NCI-H1436 treated with DMSO at 0.1 percent for 48 hours (cell line): ENCODE data around the gene PHC2.
"Not testable (repeated sequence)": the region's sequence is repeated elsewhere in the genome, so short reads cannot be mapped to it uniquely, and the experiment has no call there.

Experiments
- DNase-seq: peaks from one replicate; lab custom pipeline; 2025; lab: John Stamatoyannopoulos, UW

The PHC2 gene

DNA sequence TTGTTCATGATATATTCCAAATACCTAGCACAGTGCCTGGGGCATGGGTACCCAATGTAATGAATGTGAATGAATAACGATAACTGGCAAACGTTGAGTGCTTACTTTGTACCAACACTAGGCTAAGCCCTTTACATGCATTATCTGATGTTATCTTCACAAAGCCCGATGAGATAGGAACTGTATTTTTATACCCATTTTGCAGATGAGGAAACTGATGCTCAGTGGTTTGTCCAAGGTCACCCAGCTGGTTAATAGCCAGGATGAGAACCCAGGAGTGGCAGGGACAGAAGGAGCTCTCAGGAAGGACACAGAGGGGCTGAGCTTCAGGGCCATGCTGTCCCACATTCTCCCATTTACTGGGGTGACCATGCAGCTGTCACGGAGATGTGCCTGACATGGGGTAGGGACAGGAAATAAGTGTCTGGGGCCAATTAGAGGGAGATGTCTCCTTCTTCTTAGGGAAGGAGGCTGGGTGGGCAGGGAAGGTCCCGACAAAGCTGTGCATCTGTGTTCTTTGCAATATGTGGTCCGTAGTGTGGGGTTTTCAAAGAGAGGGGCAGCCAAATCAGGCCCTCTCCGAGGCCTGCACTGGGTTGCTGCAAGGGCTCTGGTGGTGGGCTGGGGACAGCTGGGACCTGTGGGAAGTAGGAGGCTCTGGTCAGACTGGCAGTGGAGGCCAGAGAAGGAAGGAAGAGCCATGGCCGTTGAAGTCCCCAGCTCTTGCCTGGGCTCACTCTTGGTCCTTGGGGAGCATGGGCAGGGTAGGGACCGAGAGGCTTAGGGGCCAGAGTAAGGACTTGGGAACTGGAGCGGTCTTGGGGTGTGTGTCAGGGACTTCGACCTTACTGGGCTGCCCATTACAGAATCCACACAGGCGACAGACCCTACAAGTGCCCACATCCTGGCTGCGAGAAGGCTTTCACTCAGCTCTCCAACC, 136.6 kb downstream of the PHC2 start:
- no peak for DNase-seq

DNA sequence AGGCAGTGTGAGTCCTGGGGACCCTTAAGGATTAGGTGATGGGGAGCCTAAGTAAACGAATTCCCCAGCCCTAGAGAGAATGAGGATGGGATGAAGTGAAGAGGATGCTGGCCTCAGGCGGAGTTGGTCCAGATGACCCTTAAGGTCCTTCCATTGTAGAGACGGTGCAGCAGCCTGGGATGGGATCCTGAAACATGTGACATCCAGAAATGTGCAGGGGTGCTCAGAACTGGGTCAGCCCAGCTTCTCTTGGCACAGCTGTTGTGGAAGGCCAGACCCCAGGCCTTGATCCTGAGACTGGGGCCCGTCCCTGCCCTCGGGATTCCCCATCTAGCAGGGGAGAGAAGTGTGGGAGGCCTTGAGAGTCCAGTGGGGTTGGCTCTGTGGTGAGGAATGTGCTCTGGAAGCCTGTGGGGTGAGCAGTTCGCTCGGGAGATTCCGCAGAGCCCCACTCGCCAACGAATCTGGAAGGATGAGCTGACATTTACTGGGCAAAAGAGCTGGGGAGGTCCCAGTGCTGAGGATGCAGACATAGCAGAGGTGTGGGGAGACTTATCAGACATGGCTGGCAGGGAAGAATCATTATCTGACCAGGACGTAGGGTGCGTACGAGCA, 138.1 kb downstream of the PHC2 start:
- no peak for DNase-seq

DNA sequence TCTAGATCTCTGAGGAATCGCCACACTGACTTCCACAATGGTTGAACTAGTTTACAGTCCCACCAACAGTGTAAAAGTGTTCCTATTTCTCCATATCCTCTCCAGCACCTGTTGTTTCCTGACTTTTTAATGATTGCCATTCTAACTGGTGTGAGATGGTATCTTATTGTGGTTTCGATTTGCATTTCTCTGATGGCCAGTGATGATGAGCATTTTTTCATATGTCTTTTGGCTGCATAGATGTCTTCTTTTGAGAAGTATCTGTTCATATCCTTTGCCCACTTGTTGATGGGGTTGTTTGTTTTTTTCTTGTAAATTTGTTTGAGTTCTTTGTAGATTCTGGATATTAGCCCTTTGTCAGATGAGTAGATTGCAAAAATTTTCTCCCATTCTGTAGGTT, 140.3 kb downstream of the PHC2 start:
- DNase-seq = not testable (repeated sequence)

DNA sequence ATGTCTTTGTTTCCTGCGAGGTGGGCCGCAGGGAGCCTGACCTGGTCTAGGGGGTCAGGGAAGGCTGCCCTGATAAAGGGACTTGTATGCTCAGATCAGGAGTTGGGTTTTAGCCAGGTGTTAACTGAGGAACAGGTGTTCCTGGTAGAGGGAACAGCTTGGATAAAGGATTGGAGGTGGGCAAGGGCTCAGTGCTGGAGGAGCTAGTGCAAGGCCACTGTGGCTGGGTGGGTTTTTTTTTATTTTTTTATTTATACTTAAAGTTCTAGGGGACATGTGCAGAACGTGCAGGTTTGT, 141.1 kb downstream of the PHC2 start:
- no peak for DNase-seq

DNA sequence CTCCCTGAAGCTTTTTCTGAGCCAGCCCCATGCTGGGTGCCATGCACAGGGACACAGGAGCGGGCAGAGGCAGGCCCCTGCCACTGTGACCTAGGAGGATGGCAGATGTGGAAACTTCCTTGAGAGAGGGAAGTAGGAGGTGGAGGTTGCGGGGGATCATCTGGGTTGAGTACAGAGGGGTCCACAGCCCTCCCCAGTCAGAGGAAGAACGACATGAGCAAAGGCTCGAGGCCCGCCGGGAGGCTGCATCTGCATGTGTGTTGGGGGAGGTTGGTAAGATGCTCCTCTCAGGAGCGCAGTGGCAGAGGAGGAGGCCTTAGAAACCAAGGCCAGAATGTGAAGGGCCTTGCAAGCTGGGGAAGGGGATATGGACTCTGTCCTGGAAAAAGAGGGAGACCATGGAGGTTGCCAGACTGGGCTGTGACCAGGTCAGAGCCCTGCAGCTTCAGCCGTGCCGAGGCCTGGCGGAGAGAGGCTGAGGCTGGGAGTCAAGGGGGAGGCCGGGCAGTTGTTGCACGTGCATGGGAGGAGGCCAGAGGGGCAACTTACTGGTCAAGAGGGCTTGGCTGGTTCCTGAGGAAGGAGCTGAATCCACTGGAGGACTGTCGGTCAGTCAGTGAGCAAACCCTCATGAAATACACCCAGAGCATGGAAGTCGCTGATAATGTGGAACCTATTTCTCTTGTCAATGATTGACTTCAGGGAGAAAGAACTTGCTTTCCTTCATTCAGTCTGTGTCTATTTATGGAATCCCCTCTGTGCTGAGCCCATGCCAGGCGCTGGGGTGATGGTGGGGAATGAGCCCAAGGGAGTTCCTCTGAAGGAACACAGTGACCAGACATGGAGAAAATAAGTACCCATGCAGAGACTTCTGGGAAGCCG, 141.7 kb downstream of the PHC2 start:
- no peak for DNase-seq

DNA sequence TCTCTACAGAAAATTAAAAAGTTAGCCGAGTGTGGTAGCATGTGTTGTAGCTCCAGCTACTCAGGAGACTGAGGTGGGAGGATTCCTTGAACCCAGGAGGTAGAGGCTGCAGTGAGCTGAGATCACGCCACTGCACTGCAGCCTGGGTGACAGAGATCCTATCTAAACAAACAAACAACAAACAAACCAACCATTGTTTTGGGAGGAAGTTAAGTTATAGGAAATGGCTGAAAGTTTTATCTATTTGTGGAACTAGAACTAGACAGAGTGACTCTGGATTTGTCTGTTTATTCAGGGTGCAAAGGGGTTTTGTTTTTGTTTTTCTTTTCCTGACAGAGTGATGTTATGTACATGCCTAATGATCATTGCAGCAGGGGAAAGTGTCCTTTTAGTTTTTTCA, 143.6 kb downstream of the PHC2 start:
- DNase-seq = no peak

DNA sequence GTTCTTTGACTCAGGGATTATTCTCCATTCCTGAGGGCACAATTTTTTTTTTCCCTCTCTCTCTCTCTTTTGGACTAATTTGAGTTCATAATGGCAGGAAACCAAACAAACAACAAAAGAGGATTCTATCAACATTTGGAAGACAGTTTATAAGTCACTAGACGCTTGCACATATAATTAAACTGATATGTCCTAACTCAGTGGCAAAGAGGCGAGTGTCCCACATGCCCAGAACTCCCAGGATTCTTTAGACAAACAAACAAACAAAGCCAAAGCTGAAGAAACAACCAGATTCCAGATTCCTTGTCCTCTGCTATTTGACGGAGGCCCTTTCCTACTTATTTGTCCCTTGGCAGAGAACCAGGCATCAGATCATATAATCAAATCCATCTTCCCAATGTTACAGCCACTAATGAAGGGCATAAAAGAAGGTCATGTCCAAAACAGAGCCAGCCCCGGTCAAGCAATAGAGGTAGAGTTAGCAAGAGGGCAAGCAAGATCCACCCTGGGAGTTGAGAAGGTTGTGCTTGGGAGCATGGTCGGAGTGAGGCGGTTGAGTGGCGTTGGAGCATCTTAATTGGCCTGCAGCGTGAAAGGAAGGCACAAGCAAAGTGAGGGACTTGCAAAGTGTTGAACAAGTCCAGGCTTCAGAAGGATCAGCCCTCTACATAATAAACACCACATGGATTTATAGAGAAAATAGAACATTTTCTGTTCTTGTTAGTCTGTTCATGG, 144.3 kb downstream of the PHC2 start:
- no peak for DNase-seq

DNA sequence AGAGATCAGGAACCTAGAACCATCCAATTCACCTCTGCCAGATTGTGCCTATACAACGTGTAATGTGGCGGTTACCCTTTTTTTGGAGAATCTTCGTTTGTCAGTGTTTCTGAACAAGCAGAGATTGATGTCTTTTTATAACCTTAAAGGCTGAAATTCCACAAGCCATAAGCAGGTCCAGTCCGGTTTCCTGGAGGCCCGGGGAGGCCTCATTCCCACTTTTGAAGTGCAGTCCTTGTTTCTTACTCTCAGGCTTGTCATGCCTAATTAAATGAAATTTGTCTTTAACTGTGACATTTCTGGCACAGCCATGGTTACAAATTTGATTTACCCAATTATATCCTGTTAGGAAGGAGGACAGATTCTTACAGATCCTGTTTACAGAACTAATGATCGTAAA, 146.8 kb downstream of the PHC2 start:
- DNase-seq = no peak

DNA sequence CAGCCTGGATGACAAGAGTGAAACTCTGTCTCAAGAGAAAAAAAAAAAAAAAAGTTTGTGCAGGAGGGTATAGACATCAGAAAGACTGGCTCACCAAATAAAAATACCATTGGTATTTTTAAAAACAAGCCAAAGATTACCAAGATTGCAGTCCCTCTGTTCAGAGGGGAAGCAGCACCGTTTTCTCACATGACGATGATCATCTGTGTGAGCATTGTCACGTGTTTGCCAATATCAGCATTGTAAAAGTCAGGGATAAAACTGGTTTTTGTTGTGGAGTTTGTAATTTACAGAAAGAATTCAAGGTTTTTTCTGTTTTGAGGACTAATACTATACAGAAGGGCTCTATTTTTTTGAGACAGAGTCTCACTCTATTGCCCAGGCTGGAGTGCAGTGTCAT, 148.1 kb downstream of the PHC2 start:
- no peak for DNase-seq

DNA sequence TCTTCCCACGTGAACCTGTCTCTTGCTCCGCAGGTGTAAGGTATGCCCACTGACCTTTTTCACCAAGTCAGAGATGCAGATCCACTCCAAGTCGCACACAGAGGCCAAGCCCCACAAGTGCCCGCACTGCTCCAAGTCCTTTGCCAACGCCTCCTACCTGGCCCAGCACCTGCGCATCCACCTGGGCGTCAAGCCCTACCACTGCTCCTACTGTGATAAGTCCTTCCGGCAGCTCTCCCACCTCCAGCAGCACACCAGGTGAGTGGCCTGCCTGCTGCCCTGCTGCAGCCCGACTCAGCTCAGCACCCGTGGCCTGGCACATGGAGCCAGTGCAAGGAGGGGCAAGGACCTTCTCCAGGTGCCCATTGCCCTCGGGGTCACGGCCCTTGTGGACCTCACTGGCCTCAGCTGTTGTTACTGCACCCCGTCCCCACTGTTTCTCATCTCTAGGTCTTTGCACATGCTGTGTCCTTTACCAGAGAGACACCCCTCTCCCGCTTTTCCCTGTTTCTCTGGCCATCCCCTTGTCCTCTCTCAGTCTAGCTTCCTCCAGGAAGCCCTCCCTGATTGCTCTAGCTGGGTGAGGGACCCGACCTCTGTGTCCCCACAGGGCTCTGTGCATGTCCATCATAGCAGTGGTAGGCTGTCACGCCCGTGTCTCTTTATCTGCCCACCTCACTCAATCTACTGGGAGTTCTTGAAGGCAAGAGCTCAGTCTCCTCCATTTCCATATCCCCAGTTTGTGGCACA, 149.2 kb downstream of the PHC2 start:
- DNase-seq = no peak

DNA sequence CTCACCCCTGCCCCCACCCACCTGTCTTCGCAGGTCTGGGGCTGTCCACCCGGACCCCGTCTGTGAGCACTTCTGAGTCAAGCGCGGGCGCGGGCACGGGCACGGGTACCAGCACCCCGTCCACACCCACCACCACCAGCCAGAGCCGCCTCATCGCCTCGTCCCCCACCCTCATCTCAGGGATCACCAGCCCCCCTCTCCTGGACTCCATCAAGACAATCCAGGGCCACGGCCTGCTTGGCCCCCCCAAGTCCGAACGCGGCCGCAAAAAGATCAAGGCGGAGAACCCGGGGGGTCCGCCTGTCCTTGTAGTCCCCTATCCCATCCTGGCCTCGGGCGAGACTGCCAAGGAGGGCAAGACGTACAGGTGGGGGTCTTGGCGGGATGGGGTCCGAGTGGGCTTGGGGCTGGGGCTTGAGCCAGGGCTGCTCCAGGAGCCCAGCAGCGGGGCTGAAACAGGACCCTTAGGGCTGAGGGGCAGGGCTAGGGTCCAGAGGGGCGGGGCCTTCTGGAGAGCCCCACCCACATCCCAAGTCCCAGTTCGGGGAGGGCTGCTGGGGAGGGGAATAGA, 150.7 kb downstream of the PHC2 start:
- DNase-seq = no peak

DNA sequence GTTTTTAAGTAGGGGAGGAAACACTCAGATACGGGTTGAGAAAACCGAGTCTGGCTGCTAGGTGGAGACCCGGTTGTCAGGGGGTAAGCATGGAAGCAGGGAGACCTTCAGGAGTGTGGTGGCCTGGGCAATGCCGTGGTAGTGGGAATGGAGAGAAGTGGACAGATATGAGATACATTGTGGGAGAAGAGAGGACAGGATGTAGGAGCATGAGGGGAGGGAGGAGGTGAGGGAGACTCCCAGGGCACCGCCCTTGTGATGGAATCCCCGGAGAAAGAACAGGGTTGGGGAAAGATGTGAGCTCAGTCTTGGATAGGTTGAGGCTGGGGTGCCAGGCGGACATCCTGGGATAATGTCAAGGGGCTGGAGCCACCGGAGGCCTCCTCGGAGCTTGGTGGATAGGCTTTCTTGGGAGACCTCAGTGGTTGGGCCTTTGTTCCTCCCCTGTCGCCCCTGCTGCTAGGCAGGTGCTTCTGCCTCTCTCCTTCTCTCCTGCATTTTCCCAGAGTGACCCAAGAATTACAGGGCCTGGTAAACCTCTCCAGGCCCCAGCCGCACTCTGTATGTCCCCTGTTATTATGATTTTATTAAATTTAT, 153.3 kb downstream of the PHC2 start:
- DNase-seq = no peak

DNA sequence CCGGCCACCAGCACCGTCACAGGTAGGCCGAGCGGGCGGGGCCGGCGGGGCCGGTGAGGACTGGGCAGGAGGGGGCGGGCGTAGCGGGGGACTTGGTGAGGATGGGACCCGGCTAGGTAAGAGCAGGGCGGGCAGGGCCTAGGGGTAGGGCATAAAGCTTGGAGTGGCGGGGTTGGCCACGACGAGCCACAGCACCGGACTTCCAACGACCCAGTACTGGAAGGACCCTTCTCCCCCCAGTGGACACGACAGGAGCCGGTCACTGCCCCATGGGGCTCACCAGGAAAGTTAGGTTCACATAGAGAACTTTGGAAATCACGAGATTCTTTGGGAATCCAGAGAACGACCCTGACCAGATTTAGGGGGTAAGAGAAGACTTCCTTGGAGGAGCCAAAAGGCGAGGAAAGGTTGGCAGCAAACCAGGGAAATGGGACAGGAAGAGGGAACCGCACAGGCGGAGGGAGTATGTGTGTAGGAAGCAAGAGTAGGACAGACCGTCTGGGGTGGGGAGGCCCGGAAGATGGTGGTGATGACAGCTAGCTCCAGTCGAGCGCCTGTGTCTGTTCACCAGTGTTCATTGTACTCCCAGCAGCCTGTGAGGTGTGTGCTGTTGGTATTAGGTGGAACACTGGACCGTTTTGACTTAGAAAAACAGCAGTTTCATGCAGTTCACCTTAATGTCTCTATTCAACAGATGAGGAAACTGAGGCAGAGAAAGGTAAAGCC, 154.2 kb downstream of the PHC2 start:
- DNase-seq = no peak

DNA sequence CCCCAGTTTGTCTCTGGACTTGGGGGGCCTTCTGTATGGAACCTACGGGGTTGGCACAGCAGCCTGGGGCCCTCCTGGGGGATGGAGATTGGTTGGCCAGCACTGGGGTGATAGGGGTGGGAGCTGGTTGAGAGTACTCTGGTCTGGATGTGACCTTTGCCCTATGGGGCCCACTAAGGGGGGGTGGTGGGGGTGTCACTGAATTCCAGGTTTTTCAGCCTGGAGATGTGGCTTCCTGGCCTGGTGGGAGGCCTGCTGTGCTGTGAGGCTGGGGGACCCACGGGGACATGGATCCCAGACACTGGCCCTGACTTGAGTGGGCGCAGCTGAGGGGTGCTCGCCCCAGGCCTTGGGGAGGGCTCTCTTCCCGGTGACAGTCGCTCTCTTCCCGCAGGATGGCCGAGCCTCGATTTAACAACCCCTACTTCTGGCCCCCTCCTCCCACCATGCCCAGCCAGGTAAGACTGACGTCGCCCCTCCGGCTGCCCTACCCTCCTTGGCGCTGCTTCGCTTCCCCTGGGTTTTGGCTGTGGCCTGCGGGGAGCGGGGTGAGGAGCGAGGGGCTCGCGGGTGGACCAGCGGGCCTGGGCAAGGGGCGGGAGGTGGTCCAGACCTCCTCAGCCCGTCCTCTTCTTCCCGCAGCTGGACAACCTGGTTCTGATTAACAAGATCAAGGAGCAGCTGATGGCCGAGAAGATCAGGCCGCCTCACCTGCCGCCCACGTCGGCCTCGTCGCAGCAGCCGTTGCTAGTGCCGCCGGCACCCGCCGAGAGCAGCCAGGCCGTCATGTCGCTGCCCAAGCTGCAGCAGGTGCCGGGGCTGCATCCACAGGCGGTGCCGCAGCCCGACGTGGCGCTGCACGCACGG, 155.0 kb downstream of the PHC2 start:
- DNase-seq = no peak

DNA sequence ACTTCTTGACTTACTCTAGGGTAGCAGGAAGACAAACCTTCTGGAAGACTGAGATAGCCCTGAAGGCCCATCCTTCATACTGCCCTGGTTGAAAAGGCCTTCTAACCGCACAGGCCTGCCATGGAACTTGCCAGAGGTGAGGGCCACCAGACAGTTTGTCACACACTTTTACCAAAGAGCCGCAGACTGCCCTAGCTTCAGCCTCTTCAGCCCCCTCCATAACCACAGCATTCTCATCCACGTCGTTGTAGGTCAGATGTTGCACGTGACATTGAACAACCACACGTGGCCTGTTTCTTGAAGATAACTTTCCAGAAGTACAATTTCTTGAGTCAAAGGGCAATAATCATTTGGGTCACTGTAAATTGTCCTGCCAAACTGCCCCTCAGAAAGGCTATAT, 155.7 kb downstream of the PHC2 start:
- no peak for DNase-seq

DNA sequence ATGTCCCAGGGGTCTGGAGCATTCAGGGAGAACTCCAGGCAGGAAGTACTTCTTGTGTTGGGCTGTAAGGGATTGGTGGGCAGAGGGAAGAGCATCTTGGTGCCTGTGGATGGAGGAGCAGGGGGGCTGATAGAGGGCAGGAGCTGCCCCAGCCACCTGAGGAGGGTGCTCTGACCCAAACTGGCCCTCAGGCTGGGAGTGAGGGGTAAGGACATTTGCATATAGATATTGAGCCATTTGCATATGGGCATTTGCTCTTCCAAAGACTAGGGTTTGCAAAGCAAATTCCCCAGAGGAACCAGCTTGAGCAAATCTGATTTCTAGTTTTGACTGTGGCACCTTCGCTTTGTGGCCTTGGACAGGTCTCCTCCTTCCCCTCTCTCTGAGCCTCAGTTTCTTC, 156.4 kb downstream of the PHC2 start:
- DNase-seq = no peak

DNA sequence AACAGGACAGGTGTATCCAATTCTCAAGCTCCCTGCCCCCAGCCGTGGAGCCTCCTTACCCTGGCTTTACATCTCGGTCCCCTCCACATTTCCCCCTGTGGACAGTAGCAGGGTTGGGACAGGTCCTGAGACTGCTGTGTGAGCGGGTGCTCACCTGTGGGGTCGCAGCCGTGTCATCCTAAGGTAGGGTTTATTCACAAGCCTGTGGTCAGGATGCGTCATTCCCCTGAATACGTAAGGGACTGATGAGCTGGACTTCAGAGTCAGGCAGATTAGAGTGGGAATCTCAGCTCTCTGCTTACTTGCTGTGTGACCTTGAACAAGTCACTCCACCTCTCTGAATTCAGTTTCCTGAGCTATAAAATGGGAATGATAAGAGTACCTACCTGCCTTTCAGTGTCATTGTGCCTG, 156.9 kb downstream of the PHC2 start:
- DNase-seq = no peak
